ENCODE data around the gene ANKRD16. TPM values are rescaled to one million over a fixed set of nuclear protein-coding genes. Genes with fewer than 3 reads are reported as not detected.
A peak's percentile ranks its signal among the peaks of the same experiment; 100 is the strongest.
"Not testable (repeated sequence)": the region's sequence is repeated elsewhere in the genome, so short reads cannot be mapped to it uniquely, and the experiment has no call there.

The ANKRD16 gene
- total RNA-seq, 1 donor from 2014 or later, result 2.4 TPM

- intact Hi-C loops (cut with DNase I), result loop anchor here (5.0 kb wide), 1 partner anchor 76 kb away; the partner anchor contains the start of gene GDI2
- ATAC-seq (ENCODE audit: poor library complexity) (no peak), DNase-seq (no peak)
These were observed 1.3 kb downstream of the ANKRD16 start for GRCh38 chr10:5888351-5888750.

- DNase-seq (no peak), ATAC-seq (ENCODE audit: poor library complexity) (no peak)
- intact Hi-C loops (cut with DNase I), result loop anchor here (5.0 kb wide), 1 partner anchor 75 kb away; the partner anchor contains the start of gene GDI2
These were observed 2.1 kb downstream of the ANKRD16 start for GRCh38 chr10:5887641-5888040.

GRCh38 chr10:5887029-5887428 lies 2.7 kb downstream of the ANKRD16 start:
- intact Hi-C loops (cut with DNase I), result loop anchor here (5.0 kb wide), 1 partner anchor 75 kb away; the partner anchor contains the start of gene GDI2
- ATAC-seq (ENCODE audit: poor library complexity) (no peak), DNase-seq (no peak)

- ATAC-seq (ENCODE audit: poor library complexity) (no peak), DNase-seq (no peak)
- intact Hi-C loops (cut with DNase I), result loop anchor here (5.0 kb wide), 1 partner anchor 73 kb away; the partner anchor contains the start of gene GDI2
These were observed 4.1 kb downstream of the ANKRD16 start for GRCh38 chr10:5885619-5886018.

GRCh38 chr10:5882961-5883360 lies 6.7 kb downstream of the ANKRD16 start:
- ATAC-seq (ENCODE audit: poor library complexity) (no peak), DNase-seq (no peak)
- intact Hi-C loops (cut with DNase I), result no loop called here

- not testable (repeated sequence) for DNase-seq; ATAC-seq (ENCODE audit: poor library complexity)
- intact Hi-C loops (cut with DNase I), result loop anchor here (10.0 kb wide), 3 partner anchors 192 to 432 kb away; partner anchors contain the start of gene TASOR2
These were observed 12.7 kb downstream of the ANKRD16 start for GRCh38 chr10:5877041-5877440.

GRCh38 chr10:5876181-5876768 lies 13.4 kb downstream of the ANKRD16 start:
- DNase-seq (no peak), ATAC-seq (ENCODE audit: poor library complexity) (no peak)
- intact Hi-C loops (cut with DNase I), result loop anchor here (10.0 kb wide), 3 partner anchors 191 to 431 kb away; partner anchors contain the start of gene TASOR2

GRCh38 chr10:5873515-5873995 lies 16.1 kb downstream of the ANKRD16 start:
- ATAC-seq (ENCODE audit: poor library complexity) (peak; percentile 87), DNase-seq (no peak)
- intact Hi-C loops (cut with DNase I), result loop anchor here (10.0 kb wide), 3 partner anchors 189 to 429 kb away; partner anchors contain the start of gene TASOR2

GRCh38 chr10:5871596-5871995 lies 18.1 kb downstream of the ANKRD16 start:
- intact Hi-C loops (cut with DNase I), result loop anchor here (10.0 kb wide), 3 partner anchors 187 to 427 kb away; partner anchors contain the start of gene TASOR2
- DNase-seq (no peak), ATAC-seq (ENCODE audit: poor library complexity) (no peak)

- DNase-seq, result no peak
- intact Hi-C loops (cut with DNase I), result no loop called here
- ATAC-seq (ENCODE audit: poor library complexity), result no peak
These were observed 20.5 kb downstream of the ANKRD16 start for GRCh38 chr10:5869156-5869555.

GRCh38 chr10:5868383-5868782 lies 21.3 kb downstream of the ANKRD16 start:
- ATAC-seq (ENCODE audit: poor library complexity); DNase-seq; intact Hi-C loops (cut with DNase I): not testable (repeated sequence)

- DNase-seq; intact Hi-C loops (cut with DNase I); ATAC-seq (ENCODE audit: poor library complexity): not testable (repeated sequence)
These were observed 22.5 kb downstream of the ANKRD16 start for GRCh38 chr10:5867091-5867615.

- intact Hi-C loops (cut with DNase I); DNase-seq; ATAC-seq (ENCODE audit: poor library complexity): not testable (repeated sequence)
These were observed 23.1 kb downstream of the ANKRD16 start for GRCh38 chr10:5866451-5867081.

GRCh38 chr10:5862981-5863685 lies 26.6 kb downstream of the ANKRD16 start:
- ATAC-seq (ENCODE audit: poor library complexity); intact Hi-C loops (cut with DNase I); DNase-seq: not testable (repeated sequence)

GRCh38 chr10:5862360-5862961 lies 27.2 kb downstream of the ANKRD16 start:
- DNase-seq (no peak), ATAC-seq (ENCODE audit: poor library complexity) (no peak)
- intact Hi-C loops (cut with DNase I), result no loop called here

- intact Hi-C loops (cut with DNase I), result no loop called here
- ATAC-seq (ENCODE audit: poor library complexity) (no peak), DNase-seq (no peak)
These were observed 29.6 kb downstream of the ANKRD16 start for GRCh38 chr10:5860066-5860465.

GRCh38 chr10:5858811-5859210 lies 30.9 kb downstream of the ANKRD16 start:
- ATAC-seq (ENCODE audit: poor library complexity) (no peak), DNase-seq (no peak)
- intact Hi-C loops (cut with DNase I), result no loop called here

- ATAC-seq (ENCODE audit: poor library complexity) (no peak), DNase-seq (no peak)
- intact Hi-C loops (cut with DNase I), result no loop called here
These were observed 33.0 kb downstream of the ANKRD16 start for GRCh38 chr10:5856701-5857004.
